Activated CD4-positive, alpha-beta T cell treated with anti-CD3 and anti-CD28 coated beads, Interleukin-2, Interleukin-4, amounts not matched to agents 100 ng/mL and 50 ng/mL, durations not matched to agents 16 hours and 8 hours (primary cell): ENCODE data around the gene PCDHA1.

ENCODE experiments used
- DNase-seq: peaks from one replicate; pipeline ENCODE4 v3.0.0-alpha.2; 2020; ENCODE audit warnings: low spot score

Gene PCDHA1

DNA sequence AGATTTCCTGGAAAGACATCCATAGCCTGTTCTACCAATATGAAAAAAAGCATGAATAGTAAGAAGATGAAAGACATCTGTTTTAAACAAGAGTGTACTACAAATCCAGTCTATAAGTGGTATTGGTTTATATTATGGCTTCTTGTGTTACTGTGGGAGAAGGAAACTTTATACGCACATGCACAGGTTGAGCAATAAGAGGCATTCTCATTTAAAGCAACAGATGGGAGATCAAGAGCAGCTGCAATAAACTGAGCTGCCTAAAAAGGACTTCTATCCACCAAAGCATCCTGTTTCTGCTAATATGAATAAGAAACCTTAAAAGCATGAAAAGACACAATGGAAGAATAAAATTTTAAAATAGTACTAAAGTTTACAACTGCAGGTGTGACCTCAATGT lies 256.6 kb downstream of the PCDHA1 start:
- no peak for DNase-seq

GRCh38 chr5:141050622-141051520 lies 264.9 kb downstream of the PCDHA1 start, which contains the start of gene PCDHB1:
Gene PCDHB1 (plus strand): TSS chr5:141051374. CDS start chr5:141051471, 97 bp downstream.
- DNase-seq = no peak

DNA sequence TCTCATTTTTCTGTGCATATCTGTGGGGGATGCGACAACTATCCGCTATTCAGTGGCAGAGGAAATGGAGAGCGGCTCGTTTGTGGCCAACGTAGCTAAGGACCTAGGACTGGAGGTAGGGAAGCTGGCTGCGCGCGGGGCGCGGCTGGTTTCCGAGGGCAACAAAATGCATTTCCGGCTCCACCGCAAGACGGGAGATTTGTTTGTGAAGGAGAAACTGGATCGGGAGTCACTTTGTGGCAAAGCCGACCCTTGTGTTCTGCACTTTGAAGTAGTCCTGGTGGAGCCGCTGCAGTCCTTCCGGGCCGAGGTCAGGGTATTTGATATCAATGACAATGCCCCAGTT lies 265.6 kb downstream of the PCDHA1 start:
- no peak for DNase-seq
